WTC11 (cell line): ENCODE results near the gene SPIB. TPM values are rescaled to one million over a fixed set of nuclear protein-coding genes. Genes with fewer than 3 reads are reported as not detected.

Experiments used
- ATAC-seq: fragments of 200-7000 bp; cut with Tn5 transposase; 2 replicates; pipeline ENCODE4 v1.10.0; 2021; ENCODE audit warnings: mild to moderate bottlenecking, moderate library complexity
- CTCF ChIA-PET: fragments of 300-600 bp; sonication (Branson Sonifier 250); formaldehyde crosslinking; loops from one replicate; lab custom pipeline; 2021; ENCODE audit warnings: antibody characterized with exemption; lab: Charles Lee
- POLR2A ChIA-PET: fragments of 350-600 bp; sonication (Branson Sonifier 250); formaldehyde crosslinking; loops from one replicate; lab custom pipeline; 2021; ENCODE audit warnings: antibody characterized with exemption; lab: Charles Lee
- DNase-seq: peaks from one replicate; pipeline ENCODE4 v3.0.0; 2021; ENCODE audit warnings: low spot score
- H3K27ac Mint-ChIP-seq: 2 replicates; pipeline ENCODE4 v1.8.0; 2021; ENCODE audit warnings: mixed read lengths
- H3K27me3 Mint-ChIP-seq: 2 replicates; pipeline ENCODE4 v1.8.0; 2021; ENCODE audit warnings: low read depth, mild to moderate bottlenecking, moderate library complexity, mixed read lengths
- H3K36me3 Mint-ChIP-seq: 2 replicates; pipeline ENCODE4 v1.8.0; 2021; ENCODE audit warnings: mixed read lengths
- H3K4me1 Mint-ChIP-seq: 2 replicates; pipeline ENCODE4 v1.8.0; 2022; ENCODE audit warnings: mixed read lengths
- H3K4me3 Mint-ChIP-seq: 2 replicates; pipeline ENCODE4 v1.8.0; 2021; ENCODE audit warnings: mild to moderate bottlenecking, moderate library complexity, mixed read lengths
- H3K9me3 Mint-ChIP-seq: 2 replicates; pipeline ENCODE4 v1.8.0; 2021; ENCODE audit warnings: mixed read lengths
- ELF4 ChIP-seq: sonication (generic); formaldehyde crosslinking; IDR thresholded peaks from 2 replicates; pipeline ENCODE4 v1.8.1; 2022; ENCODE audit warnings: low read depth, mild to moderate bottlenecking, moderate library complexity, missing genetic modification reagents
- EMX1 ChIP-seq: fragments of 250-450 bp; sonication (Bioruptor Pico); IDR thresholded peaks from 2 replicates; pipeline ENCODE4 v1.8.0; 2021; ENCODE audit warnings: mild to moderate bottlenecking
- ESRRA ChIP-seq: sonication (generic); formaldehyde crosslinking; IDR thresholded peaks from 2 replicates; pipeline ENCODE4 v1.8.1; 2022; ENCODE audit warnings: mild to moderate bottlenecking, missing genetic modification reagents, borderline replicate concordance
- ETV6 ChIP-seq: sonication (generic); formaldehyde crosslinking; IDR thresholded peaks from 2 replicates; pipeline ENCODE4 v1.8.1; 2022; ENCODE audit warnings: mild to moderate bottlenecking, missing genetic modification reagents
- IRF2 ChIP-seq: sonication (generic); formaldehyde crosslinking; IDR thresholded peaks from 2 replicates; pipeline ENCODE4 v1.8.0; 2022; ENCODE audit warnings: low read depth, missing genetic modification reagents, borderline replicate concordance
- NFYB ChIP-seq: sonication (generic); formaldehyde crosslinking; conservative IDR thresholded peaks from 2 replicates; pipeline ENCODE4 v1.8.0; 2022; ENCODE audit warnings: low read depth, missing genetic modification reagents
- RELA ChIP-seq: sonication (generic); formaldehyde crosslinking; IDR thresholded peaks from 2 replicates; pipeline ENCODE4 v1.8.1; 2022; ENCODE audit warnings: missing genetic modification reagents, mild to moderate bottlenecking, borderline replicate concordance
- RORB ChIP-seq: fragments of 250-450 bp; sonication (Bioruptor Pico); IDR thresholded peaks from 2 replicates; pipeline ENCODE4 v1.9.0; 2021; ENCODE audit warnings: mild to moderate bottlenecking
- TEAD1 ChIP-seq: sonication (generic); formaldehyde crosslinking; IDR thresholded peaks from 2 replicates; pipeline ENCODE4 v1.8.0; 2022; ENCODE audit warnings: mild to moderate bottlenecking, missing genetic modification reagents
- ZNF138 ChIP-seq: sonication (generic); formaldehyde crosslinking; conservative IDR thresholded peaks from 2 replicates; pipeline ENCODE4 v1.8.1; 2022; ENCODE audit warnings: mild to moderate bottlenecking, moderate library complexity, missing genetic modification reagents
- ZNF219 ChIP-seq: sonication (generic); formaldehyde crosslinking; IDR thresholded peaks from 2 replicates; pipeline ENCODE4 v1.8.0; 2023; ENCODE audit warnings: missing genetic modification reagents, mild to moderate bottlenecking, borderline replicate concordance
- total RNA-seq: library from RNA; stranded (reverse); gene quantifications from 3 replicates; pipeline ENCODE4 v1.2.3, GENCODE V29; 2021
- TF ChIP-seq, protein P1 (sequence below): sonication (generic); formaldehyde crosslinking; IDR thresholded peaks from 2 replicates; pipeline ENCODE4 v1.8.0; 2022; ENCODE audit warnings: mild to moderate bottlenecking, missing genetic modification reagents
- TF ChIP-seq, protein P2 (sequence below): sonication (generic); formaldehyde crosslinking; IDR thresholded peaks from 2 replicates; pipeline ENCODE4 v1.8.0; 2022; ENCODE audit warnings: mild to moderate bottlenecking, missing genetic modification reagents
- TF ChIP-seq, protein P3 (sequence below): sonication (generic); formaldehyde crosslinking; IDR thresholded peaks from 2 replicates; pipeline ENCODE4 v1.8.1; 2023; ENCODE audit warnings: mild to moderate bottlenecking, missing genetic modification reagents
- TF ChIP-seq, protein P4 (sequence below): fragments of 250-450 bp; sonication (Bioruptor Pico); IDR thresholded peaks from 2 replicates; pipeline ENCODE4 v1.9.0; 2021; ENCODE audit warnings: mild to moderate bottlenecking
- TF ChIP-seq, protein P5 (sequence below): fragments of 250-450 bp; sonication (Bioruptor Pico); IDR thresholded peaks from 2 replicates; pipeline ENCODE4 v1.9.0; 2021; ENCODE audit warnings: mild to moderate bottlenecking, borderline replicate concordance
- TF ChIP-seq, protein P6 (sequence below): fragments of 200-600 bp; IDR thresholded peaks from 2 replicates; pipeline ENCODE4 v1.8.0; 2022; ENCODE audit warnings: antibody characterized with exemption
- TF ChIP-seq, protein P7 (sequence below): sonication (generic); formaldehyde crosslinking; IDR thresholded peaks from 2 replicates; pipeline ENCODE4 v1.8.0; 2022; ENCODE audit warnings: mild to moderate bottlenecking, missing genetic modification reagents
- TF ChIP-seq, protein P8 (sequence below): sonication (generic); formaldehyde crosslinking; IDR thresholded peaks from 2 replicates; pipeline ENCODE4 v1.8.0; 2023; ENCODE audit warnings: missing genetic modification reagents, mild to moderate bottlenecking, borderline replicate concordance

The SPIB gene
- total RNA-seq, 1 experiment from 2014 or later, result 4.7 TPM

DNA sequence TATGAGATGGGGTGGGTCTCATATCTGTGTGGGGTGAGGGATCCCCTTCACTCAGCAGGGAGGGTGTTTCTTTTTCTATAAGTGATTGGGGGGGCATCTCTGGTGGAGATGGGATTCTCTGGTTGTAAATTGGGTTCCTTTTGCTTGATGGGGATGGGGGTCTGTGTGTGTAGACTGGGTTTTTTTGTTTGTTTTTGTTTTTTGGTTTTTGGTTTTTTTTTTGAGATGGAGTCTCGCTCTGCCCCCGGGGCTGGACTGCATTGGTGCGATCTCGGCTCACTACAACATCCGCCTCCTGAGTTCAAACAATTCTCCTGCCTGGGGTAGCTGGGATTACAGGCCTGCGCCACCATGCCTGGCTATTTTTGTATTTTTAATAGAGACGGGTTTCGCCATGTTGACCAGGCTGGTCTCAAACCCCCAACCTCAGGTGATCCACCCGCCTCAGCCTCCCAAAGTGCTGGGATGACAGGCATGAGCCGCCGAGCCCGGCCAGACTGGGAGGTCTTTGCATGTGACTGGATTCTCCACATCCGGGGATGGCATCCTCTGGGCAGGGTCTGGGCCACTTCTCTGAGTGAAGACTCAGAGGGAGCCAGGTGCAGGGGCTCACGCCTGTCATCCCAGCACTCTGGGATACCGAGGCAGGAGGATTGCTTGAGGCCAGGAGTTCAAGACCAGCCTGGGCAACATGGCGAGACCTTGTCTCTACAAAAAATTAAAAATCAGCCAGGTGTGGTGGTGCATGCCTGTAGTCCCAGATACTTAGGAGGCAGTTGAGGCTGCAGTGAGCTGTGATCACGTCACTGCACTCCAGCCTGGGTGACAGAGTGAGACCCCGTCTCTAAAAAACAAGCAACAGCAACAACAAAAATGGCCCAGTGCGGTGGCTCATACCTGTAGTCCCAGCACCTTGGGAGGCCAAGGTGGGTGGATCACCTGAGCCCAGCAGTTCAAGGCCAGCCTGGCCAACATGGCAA lies 14.8 kb downstream of the SPIB start:
- ATAC-seq, result no peak
- no peaks in the 10 kb centered on the region for H3K36me3 Mint-ChIP-seq
- ChIA-PET CTCF (interaction anchor here (0.6 to 1.4 kb wide), 2 partner anchors 104 to 285 kb away, joined by 3 to 6 read pairs; no protein-coding TSS in a partner anchor), POLR2A (no interaction called here)
- peaks cover 39% of the 10 kb centered on the region for H3K27me3 Mint-ChIP-seq
- peak overlapping the region; percentile 65; the same call in 1 of the 2 replicates for H3K27ac Mint-ChIP-seq
- no peak for DNase-seq
- no peaks in the 10 kb centered on the region for H3K9me3 Mint-ChIP-seq
- peaks cover 31% of the 10 kb centered on the region for H3K4me1 Mint-ChIP-seq
- peak overlapping the region; percentile 75 for H3K4me3 Mint-ChIP-seq
- no peak for TF ChIP-seq ELF4 (CRISPR knock-in tag)
- TF ChIP-seq, protein P1, sequence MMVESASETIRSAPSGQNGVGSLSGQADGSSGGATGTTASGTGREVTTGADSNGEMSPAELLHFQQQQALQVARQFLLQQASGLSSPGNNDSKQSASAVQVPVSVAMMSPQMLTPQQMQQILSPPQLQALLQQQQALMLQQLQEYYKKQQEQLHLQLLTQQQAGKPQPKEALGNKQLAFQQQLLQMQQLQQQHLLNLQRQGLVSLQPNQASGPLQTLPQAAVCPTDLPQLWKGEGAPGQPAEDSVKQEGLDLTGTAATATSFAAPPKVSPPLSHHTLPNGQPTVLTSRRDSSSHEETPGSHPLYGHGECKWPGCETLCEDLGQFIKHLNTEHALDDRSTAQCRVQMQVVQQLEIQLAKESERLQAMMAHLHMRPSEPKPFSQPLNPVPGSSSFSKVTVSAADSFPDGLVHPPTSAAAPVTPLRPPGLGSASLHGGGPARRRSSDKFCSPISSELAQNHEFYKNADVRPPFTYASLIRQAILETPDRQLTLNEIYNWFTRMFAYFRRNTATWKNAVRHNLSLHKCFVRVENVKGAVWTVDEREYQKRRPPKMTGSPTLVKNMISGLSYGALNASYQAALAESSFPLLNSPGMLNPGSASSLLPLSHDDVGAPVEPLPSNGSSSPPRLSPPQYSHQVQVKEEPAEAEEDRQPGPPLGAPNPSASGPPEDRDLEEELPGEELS (CRISPR knock-in tag), result no peak
- TF ChIP-seq, protein P2, sequence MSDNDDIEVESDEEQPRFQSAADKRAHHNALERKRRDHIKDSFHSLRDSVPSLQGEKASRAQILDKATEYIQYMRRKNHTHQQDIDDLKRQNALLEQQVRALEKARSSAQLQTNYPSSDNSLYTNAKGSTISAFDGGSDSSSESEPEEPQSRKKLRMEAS (CRISPR knock-in tag), result no peak
- no peak for TF ChIP-seq EMX1
- TF ChIP-seq TEAD1 (CRISPR knock-in tag), result no peak
- TF ChIP-seq ZNF138 (CRISPR knock-in tag), result no peak
- no peak for TF ChIP-seq ETV6
- TF ChIP-seq NFYB (CRISPR knock-in tag), result no peak
- no peak for TF ChIP-seq ZNF219 (CRISPR knock-in tag)
- TF ChIP-seq IRF2 (CRISPR knock-in tag), result no peak
- TF ChIP-seq, protein P3, sequence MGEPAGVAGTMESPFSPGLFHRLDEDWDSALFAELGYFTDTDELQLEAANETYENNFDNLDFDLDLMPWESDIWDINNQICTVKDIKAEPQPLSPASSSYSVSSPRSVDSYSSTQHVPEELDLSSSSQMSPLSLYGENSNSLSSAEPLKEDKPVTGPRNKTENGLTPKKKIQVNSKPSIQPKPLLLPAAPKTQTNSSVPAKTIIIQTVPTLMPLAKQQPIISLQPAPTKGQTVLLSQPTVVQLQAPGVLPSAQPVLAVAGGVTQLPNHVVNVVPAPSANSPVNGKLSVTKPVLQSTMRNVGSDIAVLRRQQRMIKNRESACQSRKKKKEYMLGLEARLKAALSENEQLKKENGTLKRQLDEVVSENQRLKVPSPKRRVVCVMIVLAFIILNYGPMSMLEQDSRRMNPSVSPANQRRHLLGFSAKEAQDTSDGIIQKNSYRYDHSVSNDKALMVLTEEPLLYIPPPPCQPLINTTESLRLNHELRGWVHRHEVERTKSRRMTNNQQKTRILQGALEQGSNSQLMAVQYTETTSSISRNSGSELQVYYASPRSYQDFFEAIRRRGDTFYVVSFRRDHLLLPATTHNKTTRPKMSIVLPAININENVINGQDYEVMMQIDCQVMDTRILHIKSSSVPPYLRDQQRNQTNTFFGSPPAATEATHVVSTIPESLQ (CRISPR knock-in tag), result no peak
- TF ChIP-seq RELA (CRISPR knock-in tag), result no peak
- TF ChIP-seq, protein P4, sequence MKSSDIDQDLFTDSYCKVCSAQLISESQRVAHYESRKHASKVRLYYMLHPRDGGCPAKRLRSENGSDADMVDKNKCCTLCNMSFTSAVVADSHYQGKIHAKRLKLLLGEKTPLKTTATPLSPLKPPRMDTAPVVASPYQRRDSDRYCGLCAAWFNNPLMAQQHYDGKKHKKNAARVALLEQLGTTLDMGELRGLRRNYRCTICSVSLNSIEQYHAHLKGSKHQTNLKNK (CRISPR knock-in tag), result no peak
- no peak for TF ChIP-seq RORB (CRISPR knock-in tag)
- TF ChIP-seq, protein P5, sequence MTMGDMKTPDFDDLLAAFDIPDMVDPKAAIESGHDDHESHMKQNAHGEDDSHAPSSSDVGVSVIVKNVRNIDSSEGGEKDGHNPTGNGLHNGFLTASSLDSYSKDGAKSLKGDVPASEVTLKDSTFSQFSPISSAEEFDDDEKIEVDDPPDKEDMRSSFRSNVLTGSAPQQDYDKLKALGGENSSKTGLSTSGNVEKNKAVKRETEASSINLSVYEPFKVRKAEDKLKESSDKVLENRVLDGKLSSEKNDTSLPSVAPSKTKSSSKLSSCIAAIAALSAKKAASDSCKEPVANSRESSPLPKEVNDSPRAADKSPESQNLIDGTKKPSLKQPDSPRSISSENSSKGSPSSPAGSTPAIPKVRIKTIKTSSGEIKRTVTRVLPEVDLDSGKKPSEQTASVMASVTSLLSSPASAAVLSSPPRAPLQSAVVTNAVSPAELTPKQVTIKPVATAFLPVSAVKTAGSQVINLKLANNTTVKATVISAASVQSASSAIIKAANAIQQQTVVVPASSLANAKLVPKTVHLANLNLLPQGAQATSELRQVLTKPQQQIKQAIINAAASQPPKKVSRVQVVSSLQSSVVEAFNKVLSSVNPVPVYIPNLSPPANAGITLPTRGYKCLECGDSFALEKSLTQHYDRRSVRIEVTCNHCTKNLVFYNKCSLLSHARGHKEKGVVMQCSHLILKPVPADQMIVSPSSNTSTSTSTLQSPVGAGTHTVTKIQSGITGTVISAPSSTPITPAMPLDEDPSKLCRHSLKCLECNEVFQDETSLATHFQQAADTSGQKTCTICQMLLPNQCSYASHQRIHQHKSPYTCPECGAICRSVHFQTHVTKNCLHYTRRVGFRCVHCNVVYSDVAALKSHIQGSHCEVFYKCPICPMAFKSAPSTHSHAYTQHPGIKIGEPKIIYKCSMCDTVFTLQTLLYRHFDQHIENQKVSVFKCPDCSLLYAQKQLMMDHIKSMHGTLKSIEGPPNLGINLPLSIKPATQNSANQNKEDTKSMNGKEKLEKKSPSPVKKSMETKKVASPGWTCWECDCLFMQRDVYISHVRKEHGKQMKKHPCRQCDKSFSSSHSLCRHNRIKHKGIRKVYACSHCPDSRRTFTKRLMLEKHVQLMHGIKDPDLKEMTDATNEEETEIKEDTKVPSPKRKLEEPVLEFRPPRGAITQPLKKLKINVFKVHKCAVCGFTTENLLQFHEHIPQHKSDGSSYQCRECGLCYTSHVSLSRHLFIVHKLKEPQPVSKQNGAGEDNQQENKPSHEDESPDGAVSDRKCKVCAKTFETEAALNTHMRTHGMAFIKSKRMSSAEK (CRISPR knock-in tag), result no peak
- TF ChIP-seq, protein P6, sequence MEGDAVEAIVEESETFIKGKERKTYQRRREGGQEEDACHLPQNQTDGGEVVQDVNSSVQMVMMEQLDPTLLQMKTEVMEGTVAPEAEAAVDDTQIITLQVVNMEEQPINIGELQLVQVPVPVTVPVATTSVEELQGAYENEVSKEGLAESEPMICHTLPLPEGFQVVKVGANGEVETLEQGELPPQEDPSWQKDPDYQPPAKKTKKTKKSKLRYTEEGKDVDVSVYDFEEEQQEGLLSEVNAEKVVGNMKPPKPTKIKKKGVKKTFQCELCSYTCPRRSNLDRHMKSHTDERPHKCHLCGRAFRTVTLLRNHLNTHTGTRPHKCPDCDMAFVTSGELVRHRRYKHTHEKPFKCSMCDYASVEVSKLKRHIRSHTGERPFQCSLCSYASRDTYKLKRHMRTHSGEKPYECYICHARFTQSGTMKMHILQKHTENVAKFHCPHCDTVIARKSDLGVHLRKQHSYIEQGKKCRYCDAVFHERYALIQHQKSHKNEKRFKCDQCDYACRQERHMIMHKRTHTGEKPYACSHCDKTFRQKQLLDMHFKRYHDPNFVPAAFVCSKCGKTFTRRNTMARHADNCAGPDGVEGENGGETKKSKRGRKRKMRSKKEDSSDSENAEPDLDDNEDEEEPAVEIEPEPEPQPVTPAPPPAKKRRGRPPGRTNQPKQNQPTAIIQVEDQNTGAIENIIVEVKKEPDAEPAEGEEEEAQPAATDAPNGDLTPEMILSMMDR, result no peak
- TF ChIP-seq ESRRA (CRISPR knock-in tag), result no peak
- TF ChIP-seq, protein P7, sequence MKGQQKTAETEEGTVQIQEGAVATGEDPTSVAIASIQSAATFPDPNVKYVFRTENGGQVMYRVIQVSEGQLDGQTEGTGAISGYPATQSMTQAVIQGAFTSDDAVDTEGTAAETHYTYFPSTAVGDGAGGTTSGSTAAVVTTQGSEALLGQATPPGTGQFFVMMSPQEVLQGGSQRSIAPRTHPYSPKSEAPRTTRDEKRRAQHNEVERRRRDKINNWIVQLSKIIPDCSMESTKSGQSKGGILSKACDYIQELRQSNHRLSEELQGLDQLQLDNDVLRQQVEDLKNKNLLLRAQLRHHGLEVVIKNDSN (CRISPR knock-in tag), result no peak
- TF ChIP-seq, protein P8, sequence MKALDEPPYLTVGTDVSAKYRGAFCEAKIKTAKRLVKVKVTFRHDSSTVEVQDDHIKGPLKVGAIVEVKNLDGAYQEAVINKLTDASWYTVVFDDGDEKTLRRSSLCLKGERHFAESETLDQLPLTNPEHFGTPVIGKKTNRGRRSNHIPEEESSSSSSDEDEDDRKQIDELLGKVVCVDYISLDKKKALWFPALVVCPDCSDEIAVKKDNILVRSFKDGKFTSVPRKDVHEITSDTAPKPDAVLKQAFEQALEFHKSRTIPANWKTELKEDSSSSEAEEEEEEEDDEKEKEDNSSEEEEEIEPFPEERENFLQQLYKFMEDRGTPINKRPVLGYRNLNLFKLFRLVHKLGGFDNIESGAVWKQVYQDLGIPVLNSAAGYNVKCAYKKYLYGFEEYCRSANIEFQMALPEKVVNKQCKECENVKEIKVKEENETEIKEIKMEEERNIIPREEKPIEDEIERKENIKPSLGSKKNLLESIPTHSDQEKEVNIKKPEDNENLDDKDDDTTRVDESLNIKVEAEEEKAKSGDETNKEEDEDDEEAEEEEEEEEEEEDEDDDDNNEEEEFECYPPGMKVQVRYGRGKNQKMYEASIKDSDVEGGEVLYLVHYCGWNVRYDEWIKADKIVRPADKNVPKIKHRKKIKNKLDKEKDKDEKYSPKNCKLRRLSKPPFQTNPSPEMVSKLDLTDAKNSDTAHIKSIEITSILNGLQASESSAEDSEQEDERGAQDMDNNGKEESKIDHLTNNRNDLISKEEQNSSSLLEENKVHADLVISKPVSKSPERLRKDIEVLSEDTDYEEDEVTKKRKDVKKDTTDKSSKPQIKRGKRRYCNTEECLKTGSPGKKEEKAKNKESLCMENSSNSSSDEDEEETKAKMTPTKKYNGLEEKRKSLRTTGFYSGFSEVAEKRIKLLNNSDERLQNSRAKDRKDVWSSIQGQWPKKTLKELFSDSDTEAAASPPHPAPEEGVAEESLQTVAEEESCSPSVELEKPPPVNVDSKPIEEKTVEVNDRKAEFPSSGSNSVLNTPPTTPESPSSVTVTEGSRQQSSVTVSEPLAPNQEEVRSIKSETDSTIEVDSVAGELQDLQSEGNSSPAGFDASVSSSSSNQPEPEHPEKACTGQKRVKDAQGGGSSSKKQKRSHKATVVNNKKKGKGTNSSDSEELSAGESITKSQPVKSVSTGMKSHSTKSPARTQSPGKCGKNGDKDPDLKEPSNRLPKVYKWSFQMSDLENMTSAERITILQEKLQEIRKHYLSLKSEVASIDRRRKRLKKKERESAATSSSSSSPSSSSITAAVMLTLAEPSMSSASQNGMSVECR, result no peak
